Smooth muscle cell of the brain vasculature (primary cell): ENCODE measurements around the gene POLR2L.

ENCODE experiments used
- DNase-seq: peaks from one replicate; pipeline ENCODE4 v3.0.0-alpha.2; 2012; ENCODE audit warnings: low read depth, low spot score

Gene POLR2L

DNA sequence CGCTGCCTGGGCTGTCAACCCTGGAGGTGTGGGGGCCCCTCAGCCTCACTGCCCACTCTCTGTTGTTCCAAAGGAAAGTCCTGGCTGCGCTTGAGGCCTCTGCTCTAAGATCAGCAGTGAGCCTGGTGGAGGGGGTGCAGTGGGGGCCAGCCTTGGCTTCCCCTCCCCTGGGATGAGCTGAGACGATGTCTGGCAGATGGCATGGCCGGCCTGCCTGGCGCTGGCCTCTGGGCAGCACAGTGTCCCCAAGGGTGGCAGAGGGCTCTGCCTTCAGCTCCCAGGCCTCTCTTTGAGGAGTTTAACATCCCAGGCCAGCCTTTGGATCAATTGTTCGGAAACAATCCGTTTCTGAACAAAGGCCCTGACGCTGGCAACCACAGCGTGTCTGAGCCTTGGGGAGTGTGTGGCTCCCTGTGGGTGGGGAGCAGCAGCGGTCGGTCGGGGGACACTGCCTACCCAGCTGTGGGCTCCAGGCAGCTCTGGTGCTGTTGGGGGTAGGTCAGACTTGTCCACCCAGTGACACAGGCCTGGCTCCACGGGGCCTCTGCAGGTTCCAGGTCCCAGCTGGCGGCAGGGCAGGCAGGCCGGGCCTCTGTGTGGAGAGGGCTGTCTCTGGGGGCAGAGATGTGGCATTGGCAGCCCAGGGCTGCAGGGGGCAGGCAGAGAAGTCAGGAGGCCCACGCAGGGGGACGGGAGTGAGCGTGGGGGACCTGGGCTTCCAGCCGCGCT lies 12.4 kb upstream of the POLR2L start:
- DNase-seq, result no peak

DNA sequence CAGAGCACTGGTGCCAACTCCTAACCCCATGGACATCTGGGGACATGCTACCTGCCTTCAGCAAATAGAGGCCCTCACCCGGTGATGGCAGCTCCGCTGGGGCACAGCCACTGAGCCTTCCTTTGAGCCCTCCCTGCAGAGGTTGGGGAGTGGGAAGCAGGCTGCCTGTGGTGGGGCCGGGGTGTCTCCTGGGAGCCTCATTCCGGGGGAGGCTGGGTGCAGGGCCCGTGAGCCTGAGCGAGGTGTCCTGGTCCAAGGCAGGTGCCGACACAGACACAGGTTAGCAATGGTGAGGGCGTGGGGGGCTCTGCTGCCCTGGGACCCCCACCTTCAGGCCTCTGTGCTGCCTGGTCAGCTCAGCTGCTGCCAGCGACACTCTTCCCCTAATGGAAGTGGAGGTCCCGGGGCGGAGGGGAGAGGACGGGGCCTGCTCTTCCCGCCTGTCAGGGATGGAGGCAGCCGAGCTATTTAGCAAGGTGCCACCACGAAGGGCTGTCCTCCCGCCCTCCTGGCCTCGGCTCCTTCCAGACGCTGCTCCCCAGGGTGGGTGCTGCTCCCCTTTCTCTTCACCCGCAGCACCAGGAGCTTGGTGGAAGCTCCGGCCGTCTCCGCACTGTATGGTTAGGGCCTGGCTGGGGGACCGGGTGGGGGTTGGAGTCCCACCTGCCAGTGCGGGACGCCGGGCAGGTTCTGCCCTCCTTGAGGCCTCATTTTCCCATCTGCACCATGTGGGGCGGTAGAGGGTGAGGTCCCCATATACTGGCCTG lies 11.5 kb upstream of the POLR2L start:
- DNase-seq, result no peak

DNA sequence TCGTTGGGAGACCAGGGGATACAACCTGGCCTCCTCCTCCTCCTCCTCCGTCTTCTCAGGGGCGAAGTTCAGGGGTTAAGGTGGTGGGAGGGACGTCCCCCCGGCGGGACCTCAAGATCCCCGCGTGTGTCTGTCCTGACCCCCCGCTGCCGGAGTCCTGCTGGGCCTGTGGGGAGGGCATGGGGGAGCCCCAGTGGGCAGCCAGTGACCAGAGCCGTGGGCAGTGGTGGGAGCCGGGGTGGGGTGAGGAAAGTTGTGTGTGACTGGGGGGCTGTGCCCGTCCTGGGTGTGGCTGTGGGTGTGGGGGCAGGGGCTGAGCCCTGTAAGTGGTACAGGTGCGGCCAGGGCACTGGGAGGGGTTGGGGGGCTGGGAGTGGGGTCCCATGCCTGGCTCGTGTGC lies 10.4 kb upstream of the POLR2L start:
- DNase-seq, result no peak

- no peak for DNase-seq
Measured at GRCh38 chr11:850775-851763, 8.7 kb upstream of the POLR2L start.

DNA sequence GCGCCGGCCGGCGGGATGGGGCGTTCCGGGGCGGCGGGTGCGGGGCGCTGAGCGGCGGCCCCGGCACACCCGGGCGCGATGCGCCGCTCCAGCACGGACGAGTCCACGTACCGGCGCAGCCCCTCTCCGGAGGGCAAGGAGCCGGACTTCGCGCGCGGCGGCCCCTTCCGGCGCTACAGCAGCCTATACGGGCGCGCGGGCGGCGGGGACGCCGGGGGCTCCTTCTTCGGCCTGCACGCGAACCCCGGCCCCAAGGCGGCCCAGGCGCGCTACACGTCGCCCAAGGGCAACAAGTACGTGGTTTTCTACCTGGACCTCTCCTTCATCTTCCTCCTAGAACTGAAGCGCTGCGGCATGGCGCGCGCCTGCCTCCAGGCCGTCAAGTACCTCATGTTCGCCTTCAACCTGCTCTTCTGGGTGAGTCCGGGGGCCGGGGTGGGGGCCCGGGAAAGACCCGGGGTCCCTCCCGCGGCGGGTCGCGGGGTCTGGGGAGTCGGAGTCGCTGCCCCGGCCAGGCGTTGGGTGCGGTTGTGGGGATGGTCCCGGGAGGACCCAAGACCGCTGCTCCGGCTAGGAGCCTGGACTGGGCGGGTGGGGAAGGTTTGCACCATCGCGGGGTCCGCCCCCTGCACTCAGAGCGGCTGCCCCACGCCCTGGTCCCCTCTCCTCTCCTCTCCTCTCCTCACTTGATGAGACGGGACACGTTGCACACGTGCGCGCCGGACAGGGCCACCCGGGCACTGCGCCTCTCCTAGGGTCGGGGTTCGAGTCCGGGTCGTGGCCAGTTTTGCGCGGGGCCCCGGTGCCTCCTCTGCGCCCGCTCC lies 7.8 kb upstream of the POLR2L start:
- no peak for DNase-seq

DNA sequence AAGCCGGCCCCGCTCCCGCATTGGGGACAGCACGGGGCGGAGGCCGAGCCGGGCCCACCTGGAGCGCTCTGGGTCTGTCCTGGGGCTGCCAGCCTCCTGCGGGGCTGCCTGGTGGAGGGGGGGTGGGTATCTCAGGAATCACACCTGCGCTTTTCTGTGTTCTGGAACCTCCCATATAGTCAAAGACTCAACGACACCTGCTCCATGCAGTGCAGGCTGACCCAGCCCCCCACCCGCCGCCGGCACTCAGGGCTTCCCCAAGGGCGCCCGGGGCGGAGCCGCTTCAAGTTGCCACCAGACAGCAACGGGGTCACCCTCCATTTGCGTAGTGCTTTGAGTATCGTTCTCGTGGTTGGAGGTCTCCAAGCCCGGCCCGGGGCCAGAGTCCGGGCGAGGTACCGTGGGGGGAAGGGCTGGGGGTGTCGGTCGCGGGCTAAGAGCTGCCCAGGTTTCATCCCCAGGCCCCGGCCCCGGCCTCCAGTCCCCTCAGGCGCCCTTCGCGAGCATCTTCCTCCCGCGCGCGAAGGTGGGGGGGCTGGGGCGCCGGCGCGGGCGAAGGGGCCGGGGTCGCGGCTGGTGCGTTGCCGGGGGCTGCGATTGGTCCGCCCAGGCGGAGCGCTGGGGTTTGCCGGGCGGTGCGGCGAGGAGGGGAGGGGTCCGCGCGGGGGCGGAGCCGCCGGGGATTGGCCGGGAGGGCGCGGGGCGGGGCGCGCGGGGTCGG lies 6.9 kb upstream of the POLR2L start:
- no peak for DNase-seq

GRCh38 chr11:848380-848931 lies 6.1 kb upstream of the POLR2L start:
- DNase-seq, result no peak

GRCh38 chr11:847876-848275 lies 5.5 kb upstream of the POLR2L start:
- no peak for DNase-seq

- no peak for DNase-seq
Measured at GRCh38 chr11:846496-847098, 4.3 kb upstream of the POLR2L start.

- no peak for DNase-seq
Measured at GRCh38 chr11:845872-846495, 3.7 kb upstream of the POLR2L start.

- peak; percentile 82 for DNase-seq
Measured at GRCh38 chr11:844693-845644, 2.6 kb upstream of the POLR2L start.

DNA sequence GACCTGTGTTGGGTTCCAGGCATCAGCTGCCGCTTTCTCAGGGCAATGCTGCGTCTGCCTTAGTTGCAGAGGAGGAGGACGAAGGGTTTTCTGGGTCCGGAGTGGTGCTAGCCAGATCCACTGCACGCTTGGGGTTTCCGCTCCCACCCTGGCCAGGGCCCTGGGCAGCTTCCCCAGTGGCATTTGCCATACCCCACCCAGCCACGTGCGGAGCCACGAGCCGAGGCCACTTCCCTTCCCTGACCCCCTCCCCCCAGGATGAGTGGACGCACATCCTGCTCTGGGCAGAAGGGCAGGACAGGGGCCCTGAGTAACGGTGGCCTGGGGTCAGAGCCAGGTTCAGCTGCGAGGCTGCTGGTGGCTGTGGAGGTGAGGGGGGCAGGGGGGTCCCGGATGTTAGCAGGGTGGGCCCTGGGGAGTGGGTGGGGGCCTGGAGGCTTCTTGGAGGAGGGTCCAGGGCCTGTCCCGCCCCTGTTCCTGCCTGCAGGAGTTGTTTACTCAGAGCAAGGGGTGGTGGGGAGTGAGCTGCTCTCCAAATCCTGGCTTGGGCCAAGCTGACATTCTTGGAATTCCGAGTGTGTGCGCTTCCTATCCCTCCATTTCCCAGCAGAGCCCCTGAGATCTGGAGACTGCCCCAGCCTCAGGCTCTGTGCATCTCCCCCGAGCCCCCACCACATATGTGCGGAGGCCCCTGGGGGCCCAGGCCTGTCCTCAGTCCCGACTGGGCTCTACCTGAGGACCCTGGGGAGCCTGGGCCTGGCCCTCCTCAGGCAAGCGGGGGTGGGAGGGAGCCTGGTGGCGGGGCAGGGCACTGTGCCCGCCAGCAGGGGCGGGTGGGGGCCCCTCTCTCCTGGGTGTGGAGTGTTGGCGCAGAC lies 1.7 kb upstream of the POLR2L start:
- DNase-seq, result peak; percentile 77

GRCh38 chr11:843086-843734 lies 881 bp upstream of the POLR2L start:
- DNase-seq, result no peak

GRCh38 chr11:841981-842369 lies 354 bp downstream of the POLR2L start:
- no peak for DNase-seq

DNA sequence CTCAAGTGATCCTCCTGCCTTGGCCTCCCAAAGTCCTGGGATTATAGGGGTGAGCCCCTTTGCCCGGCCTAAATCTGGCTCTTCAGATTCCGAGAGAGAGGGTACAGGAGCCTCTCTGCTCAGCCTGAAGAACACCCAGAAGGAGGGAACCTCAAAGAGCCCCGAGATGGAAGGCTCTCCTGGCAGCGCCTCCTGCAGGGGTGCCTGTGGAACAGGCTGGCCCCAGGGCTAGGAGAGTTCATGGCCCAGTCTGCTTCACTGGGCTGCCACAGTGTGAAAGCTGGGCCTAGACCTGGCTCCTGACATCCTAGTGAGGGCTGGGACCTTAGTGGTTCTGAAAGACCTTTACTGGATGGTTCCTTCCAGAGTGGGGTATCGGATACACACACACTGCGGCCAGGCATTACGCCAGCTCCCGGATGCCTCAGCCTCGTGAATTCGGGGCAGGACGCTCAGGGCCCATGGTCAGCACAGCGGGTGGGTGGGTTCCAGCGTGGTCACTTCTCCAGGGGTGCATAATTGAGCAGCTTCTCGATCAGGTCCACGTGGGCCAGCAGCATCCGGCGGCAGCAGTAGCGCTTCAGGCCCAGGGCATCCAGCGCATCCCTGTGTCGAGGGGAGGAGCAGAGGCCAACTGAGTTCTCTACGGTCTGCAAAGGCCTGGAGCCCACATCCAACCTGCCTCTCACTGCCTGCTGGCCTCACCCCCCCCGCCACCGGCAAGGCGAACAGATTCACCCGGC lies 2.3 kb downstream of the POLR2L start:
- DNase-seq, result no peak

GRCh38 chr11:839280-839623 lies 3.1 kb downstream of the POLR2L start:
- DNase-seq, result no peak
